Measurements from ENCODE around the gene TOM1L1. TPM values are rescaled to one million over a fixed set of nuclear protein-coding genes. Genes with fewer than 3 reads are reported as not detected.

The TOM1L1 gene
- total and polyA plus RNA-seq, 4 donors = 21.4 to 119 (median 33.9) TPM

- TF ChIP-seq CTCF (IDR thresholded peaks at IDR 0.05; ENCODE audit: low read depth, low read length, missing input control) (no peak), MAX (IDR thresholded peaks at IDR 0.05) (no peak), RAD21 (IDR thresholded peaks at IDR 0.05) (no peak), GABPA (IDR thresholded peaks at IDR 0.05 in 1 of 2, conservative IDR thresholded peaks at IDR 0.05 in 1 of 2) (no peak), JUND (IDR thresholded peaks at IDR 0.05) (no peak)
Observed at GRCh38 chr17:54971901-54972300, 71.2 kb downstream of the TOM1L1 start (continued).

- Histone ChIP-seq H3K27ac (ENCODE audit: low read depth in 1 of 2, low read length in 2 of 2) (no peak overlapping the region), H3K27me3 (ENCODE audit: control insufficient read depth in 4 of 4, insufficient read depth in 4 of 4, low read length in 3 of 4) (no peaks in the 10 kb centered on the region), H3K9me3 (ENCODE audit: control insufficient read depth in 4 of 4, low read length in 3 of 4) (no peaks in the 10 kb centered on the region), H3K4me3 (ENCODE audit: low read depth in 1 of 3, low read length in 3 of 3) (no peak overlapping the region), H3K9ac (ENCODE audit: low read depth in 1 of 2, low read length in 2 of 2) (no peak overlapping the region), H3K36me3 (ENCODE audit: control insufficient read depth in 4 of 4, insufficient read depth in 3 of 4, low read depth in 1 of 4, low read length in 3 of 4) (no peaks in the 10 kb centered on the region), H3K4me1 (ENCODE audit: control insufficient read depth in 4 of 4, insufficient read depth in 4 of 4, low read length in 3 of 4) (peaks cover 2 to 19% (median 9%) of the 10 kb centered on the region in 4 donors)
- DNase-seq (ENCODE audit: low spot score) = no peak
- TF ChIP-seq RAD21 (IDR thresholded peaks at IDR 0.05) = no peak
- no peak for TF ChIP-seq JUND (IDR thresholded peaks at IDR 0.05)
- TF ChIP-seq HNF4A (conservative IDR thresholded peaks at IDR 0.05) = no peak
- no peak for TF ChIP-seq FOXA2 (IDR thresholded peaks at IDR 0.05)
- TF ChIP-seq TAF1 (conservative IDR thresholded peaks at IDR 0.05) = no peak
- no peak for TF ChIP-seq FOXA1 (IDR thresholded peaks at IDR 0.05)
- TF ChIP-seq EGR1 (IDR thresholded peaks at IDR 0.05; ENCODE audit: low read depth in 2 of 2) = no peak
- TF ChIP-seq CTCF (IDR thresholded peaks at IDR 0.05; ENCODE audit: low read depth, low read length, missing input control) = no peak
- WGBS = 89% methylated on average over 3 of the region's 3 CpGs
Observed at GRCh38 chr17:54972406-54973138, 71.9 kb downstream of the TOM1L1 start.

- Histone ChIP-seq H3K9me3 (ENCODE audit: control insufficient read depth in 4 of 4, low read length in 3 of 4) (no peaks in the 10 kb centered on the region), H3K4me3 (ENCODE audit: low read depth in 1 of 3, low read length in 3 of 3) (no peak overlapping the region), H3K27ac (ENCODE audit: low read depth in 1 of 2, low read length in 2 of 2) (no peak overlapping the region), H3K9ac (ENCODE audit: low read depth in 1 of 2, low read length in 2 of 2) (no peak overlapping the region), H3K36me3 (ENCODE audit: control insufficient read depth in 4 of 4, insufficient read depth in 3 of 4, low read depth in 1 of 4, low read length in 3 of 4) (no peaks in the 10 kb centered on the region), H3K4me1 (ENCODE audit: control insufficient read depth in 4 of 4, insufficient read depth in 4 of 4, low read length in 3 of 4) (peaks cover 1 to 5% (median 4%) of the 10 kb centered on the region in 4 donors), H3K27me3 (ENCODE audit: control insufficient read depth in 4 of 4, insufficient read depth in 4 of 4, low read length in 3 of 4) (no peaks in the 10 kb centered on the region)
- TF ChIP-seq REST (IDR thresholded peaks at IDR 0.05) = no peak
- TF ChIP-seq TAF1 (conservative IDR thresholded peaks at IDR 0.05) = no peak
- TF ChIP-seq MAX (IDR thresholded peaks at IDR 0.05) = no peak
- TF ChIP-seq JUND (IDR thresholded peaks at IDR 0.05) = no peak
- no peak for TF ChIP-seq RXRA (IDR thresholded peaks at IDR 0.05)
- no peak for TF ChIP-seq SP1 (IDR thresholded peaks at IDR 0.05)
- no peak for TF ChIP-seq RAD21 (IDR thresholded peaks at IDR 0.05)
- TF ChIP-seq FOXA2 (IDR thresholded peaks at IDR 0.05) = no peak
- TF ChIP-seq ZBTB33 (IDR thresholded peaks at IDR 0.05) = no peak
- DNase-seq (ENCODE audit: low spot score) = no peak
- 90% methylated on average over 3 of the region's 3 CpGs for WGBS
Observed at GRCh38 chr17:54974759-54975158, 74.1 kb downstream of the TOM1L1 start.

All from liver (tissue), 9 donors.